Fibroblast of lung (primary cell): ENCODE data around the gene LIMK1.

Experiments used
- EZH2 ChIP-seq: IDR thresholded peaks from 2 replicates; pipeline ENCODE4 v1.5.1; 2012; ENCODE audit warnings: low read length, control low read depth, mild to moderate bottlenecking; ENCODE audit errors: missing control alignments
- TF ChIP-seq, protein P1 (sequence below), 2 donors: IDR thresholded peaks in 1 of 2; conservative IDR thresholded peaks in 1 of 2; 1 replicate in 1 of 2; 2 replicates in 1 of 2; pipeline ENCODE4 v1.5.1; 2011 to 2012; ENCODE audit warnings: low read length in 2 of 2, control low read depth in 1 of 2, inconsistent platforms in 1 of 2, low read depth in 1 of 2, mild to moderate bottlenecking in 1 of 2

DNA sequence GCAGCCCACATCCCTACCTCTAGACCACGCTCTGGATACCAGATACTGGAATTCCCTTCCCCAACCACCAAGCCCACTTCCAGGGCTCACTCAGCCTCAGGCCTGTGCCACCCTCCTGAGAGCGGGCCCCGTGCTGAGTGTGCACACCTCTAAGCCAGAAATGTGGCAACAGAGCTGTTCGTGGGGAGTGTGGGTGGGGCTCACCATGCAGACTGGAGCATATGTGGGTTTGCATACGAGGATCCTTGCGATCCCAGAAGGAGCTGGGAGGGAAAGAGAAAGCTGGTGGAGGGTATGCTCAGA is 13.0 kb upstream of the LIMK1 start:
- TF ChIP-seq, protein P1, sequence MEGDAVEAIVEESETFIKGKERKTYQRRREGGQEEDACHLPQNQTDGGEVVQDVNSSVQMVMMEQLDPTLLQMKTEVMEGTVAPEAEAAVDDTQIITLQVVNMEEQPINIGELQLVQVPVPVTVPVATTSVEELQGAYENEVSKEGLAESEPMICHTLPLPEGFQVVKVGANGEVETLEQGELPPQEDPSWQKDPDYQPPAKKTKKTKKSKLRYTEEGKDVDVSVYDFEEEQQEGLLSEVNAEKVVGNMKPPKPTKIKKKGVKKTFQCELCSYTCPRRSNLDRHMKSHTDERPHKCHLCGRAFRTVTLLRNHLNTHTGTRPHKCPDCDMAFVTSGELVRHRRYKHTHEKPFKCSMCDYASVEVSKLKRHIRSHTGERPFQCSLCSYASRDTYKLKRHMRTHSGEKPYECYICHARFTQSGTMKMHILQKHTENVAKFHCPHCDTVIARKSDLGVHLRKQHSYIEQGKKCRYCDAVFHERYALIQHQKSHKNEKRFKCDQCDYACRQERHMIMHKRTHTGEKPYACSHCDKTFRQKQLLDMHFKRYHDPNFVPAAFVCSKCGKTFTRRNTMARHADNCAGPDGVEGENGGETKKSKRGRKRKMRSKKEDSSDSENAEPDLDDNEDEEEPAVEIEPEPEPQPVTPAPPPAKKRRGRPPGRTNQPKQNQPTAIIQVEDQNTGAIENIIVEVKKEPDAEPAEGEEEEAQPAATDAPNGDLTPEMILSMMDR (conservative IDR thresholded peaks at IDR 0.05 in 1 of 2, IDR thresholded peaks at IDR 0.05 in 1 of 2; ENCODE audit: low read depth in 1 of 2, low read length in 2 of 2) = no peak
- no peak for TF ChIP-seq EZH2
